ENCODE measurements around the gene OR4K17. TPM values are rescaled to one million over a fixed set of nuclear protein-coding genes. Genes with fewer than 3 reads are reported as not detected.

OR4K17 gene
- total RNA-seq, 3 donors from 2014 or later, result not detected

- H3K36me3 ChIP-seq, result no peaks in the 10 kb centered on the region
- no peaks in the 10 kb centered on the region for H3K27me3 ChIP-seq
- TF ChIP-seq POLR2A (IDR thresholded peaks at IDR 0.05) (no peak), POLR2AphosphoS5 (IDR thresholded peaks at IDR 0.05) (no peak)
- TF ChIP-seq, protein P1, sequence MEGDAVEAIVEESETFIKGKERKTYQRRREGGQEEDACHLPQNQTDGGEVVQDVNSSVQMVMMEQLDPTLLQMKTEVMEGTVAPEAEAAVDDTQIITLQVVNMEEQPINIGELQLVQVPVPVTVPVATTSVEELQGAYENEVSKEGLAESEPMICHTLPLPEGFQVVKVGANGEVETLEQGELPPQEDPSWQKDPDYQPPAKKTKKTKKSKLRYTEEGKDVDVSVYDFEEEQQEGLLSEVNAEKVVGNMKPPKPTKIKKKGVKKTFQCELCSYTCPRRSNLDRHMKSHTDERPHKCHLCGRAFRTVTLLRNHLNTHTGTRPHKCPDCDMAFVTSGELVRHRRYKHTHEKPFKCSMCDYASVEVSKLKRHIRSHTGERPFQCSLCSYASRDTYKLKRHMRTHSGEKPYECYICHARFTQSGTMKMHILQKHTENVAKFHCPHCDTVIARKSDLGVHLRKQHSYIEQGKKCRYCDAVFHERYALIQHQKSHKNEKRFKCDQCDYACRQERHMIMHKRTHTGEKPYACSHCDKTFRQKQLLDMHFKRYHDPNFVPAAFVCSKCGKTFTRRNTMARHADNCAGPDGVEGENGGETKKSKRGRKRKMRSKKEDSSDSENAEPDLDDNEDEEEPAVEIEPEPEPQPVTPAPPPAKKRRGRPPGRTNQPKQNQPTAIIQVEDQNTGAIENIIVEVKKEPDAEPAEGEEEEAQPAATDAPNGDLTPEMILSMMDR (IDR thresholded peaks at IDR 0.05), result no peak
- H3K4me1 ChIP-seq, result no peaks in the 10 kb centered on the region
- no peak overlapping the region for H3K27ac ChIP-seq
- H3K4me3 ChIP-seq, result no peak overlapping the region
- peaks cover 10 to 29% of the 10 kb centered on the region in 2 donors for H3K9me3 ChIP-seq
- DNase-seq (ENCODE audit: low spot score in 2 of 2), result no peak
- intact Hi-C loops (cut with DNase I; ENCODE audit: low total_unique reads), result no loop called here
Measured at GRCh38 chr14:20118795-20119194, 8.3 kb downstream of the OR4K17 start.

DNA sequence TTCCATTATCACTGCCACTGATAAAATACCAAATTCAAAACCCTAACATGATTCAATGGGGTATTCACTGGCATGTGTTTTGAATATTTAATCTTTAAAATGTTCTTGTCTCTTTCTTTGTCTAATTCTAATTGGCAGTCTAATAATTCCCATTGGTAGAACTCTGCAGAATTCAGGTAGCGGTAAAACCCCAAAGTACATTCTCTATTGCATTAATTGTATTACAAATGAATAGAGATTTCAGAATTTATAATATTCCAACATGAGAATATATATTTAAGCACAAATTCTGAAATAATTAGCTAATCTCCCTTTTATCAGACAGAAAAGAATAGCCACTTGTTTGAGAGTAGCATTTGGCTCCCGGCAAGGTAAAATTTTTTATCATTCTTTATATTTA, 28.0 kb downstream of the OR4K17 start, which contains the start of gene OR4N5:
Gene OR4N5 (plus strand): TSS at position 301 of the 400 bp plus-strand sequence. CDS start 4,916 bp downstream, outside the sequence.
- no peak within 1 kb of the TSS for H3K27ac ChIP-seq
- no peak within 1 kb of the TSS for H3K4me3 ChIP-seq
- no peaks in the 10 kb centered on the region for H3K4me1 ChIP-seq
- no peak for DNase-seq (ENCODE audit: low spot score in 2 of 2)
- intact Hi-C loops (cut with DNase I; ENCODE audit: low total_unique reads), result no loop called here
- no peaks in the 10 kb centered on the region for H3K9me3 ChIP-seq
- no peaks in the 10 kb centered on the region for H3K36me3 ChIP-seq
- TF ChIP-seq, protein P1 (IDR thresholded peaks at IDR 0.05), result no peak
- TF ChIP-seq POLR2A (IDR thresholded peaks at IDR 0.05), result no peak
- no peak for TF ChIP-seq POLR2AphosphoS5 (IDR thresholded peaks at IDR 0.05)
- H3K27me3 ChIP-seq, result no peaks in the 10 kb centered on the region

DNA sequence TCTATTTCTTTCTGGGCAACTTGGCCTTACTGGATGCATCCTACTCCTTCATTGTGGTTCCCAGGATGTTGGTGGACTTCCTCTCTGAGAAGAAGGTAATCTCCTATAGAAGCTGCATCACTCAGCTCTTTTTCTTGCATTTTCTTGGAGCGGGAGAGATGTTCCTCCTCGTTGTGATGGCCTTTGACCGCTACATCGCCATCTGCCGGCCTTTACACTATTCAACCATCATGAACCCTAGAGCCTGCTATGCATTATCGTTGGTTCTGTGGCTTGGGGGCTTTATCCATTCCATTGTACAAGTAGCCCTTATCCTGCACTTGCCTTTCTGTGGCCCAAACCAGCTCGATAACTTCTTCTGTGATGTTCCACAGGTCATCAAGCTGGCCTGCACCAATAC, 33.4 kb downstream of the OR4K17 start:
- no peak overlapping the region for H3K4me3 ChIP-seq
- no peak for DNase-seq (ENCODE audit: low spot score in 2 of 2)
- H3K4me1 ChIP-seq, result no peaks in the 10 kb centered on the region
- no peaks in the 10 kb centered on the region for H3K36me3 ChIP-seq
- H3K9me3 ChIP-seq, result no peaks in the 10 kb centered on the region
- intact Hi-C loops (cut with DNase I; ENCODE audit: low total_unique reads), result no loop called here
- H3K27me3 ChIP-seq, result no peaks in the 10 kb centered on the region
- TF ChIP-seq, protein P1 (IDR thresholded peaks at IDR 0.05), result no peak
- TF ChIP-seq POLR2AphosphoS5 (IDR thresholded peaks at IDR 0.05) (no peak), POLR2A (IDR thresholded peaks at IDR 0.05) (no peak)
- H3K27ac ChIP-seq, result no peak overlapping the region

DNA sequence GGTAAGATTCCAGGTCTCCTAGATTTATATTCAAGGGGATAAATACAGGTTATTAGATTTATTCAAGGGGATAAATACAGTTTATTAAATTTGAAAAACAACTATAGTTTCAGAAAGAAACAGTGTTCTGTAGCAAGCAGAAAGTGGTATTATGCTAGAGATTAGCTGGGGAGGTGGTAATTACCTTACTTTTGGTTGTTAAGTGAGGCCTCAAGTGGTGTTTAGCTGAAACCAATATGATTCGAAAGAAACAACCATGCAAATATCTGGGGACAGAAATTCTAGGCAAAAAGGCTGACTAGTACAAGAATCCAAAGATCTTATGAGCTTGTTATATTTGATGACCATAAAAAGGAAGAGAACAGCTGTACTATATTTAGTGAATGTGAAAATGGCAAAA, 34.3 kb downstream of the OR4K17 start:
- H3K4me1 ChIP-seq, result no peaks in the 10 kb centered on the region
- peaks cover 0 to 1% of the 10 kb centered on the region in 2 donors for H3K9me3 ChIP-seq
- no peak overlapping the region for H3K4me3 ChIP-seq
- intact Hi-C loops (cut with DNase I; ENCODE audit: low total_unique reads), result no loop called here
- DNase-seq (ENCODE audit: low spot score in 2 of 2), result no peak
- no peaks in the 10 kb centered on the region for H3K36me3 ChIP-seq
- H3K27me3 ChIP-seq, result no peaks in the 10 kb centered on the region
- H3K27ac ChIP-seq, result no peak overlapping the region
- TF ChIP-seq, protein P1 (IDR thresholded peaks at IDR 0.05), result no peak
- TF ChIP-seq POLR2A (IDR thresholded peaks at IDR 0.05) (no peak), POLR2AphosphoS5 (IDR thresholded peaks at IDR 0.05) (no peak)

- Histone ChIP-seq H3K27me3 (no peaks in the 10 kb centered on the region), H3K4me1 (no peaks in the 10 kb centered on the region), H3K36me3 (no peaks in the 10 kb centered on the region), H3K4me3 (no peak overlapping the region), H3K27ac (no peak overlapping the region), H3K9me3 (peaks cover 10 to 23% of the 10 kb centered on the region in 2 donors)
- TF ChIP-seq, protein P1 (IDR thresholded peaks at IDR 0.05), result no peak
- TF ChIP-seq POLR2A (IDR thresholded peaks at IDR 0.05), result no peak
- no peak for TF ChIP-seq POLR2AphosphoS5 (IDR thresholded peaks at IDR 0.05)
- no peak for DNase-seq (ENCODE audit: low spot score in 2 of 2)
- intact Hi-C loops (cut with DNase I; ENCODE audit: low total_unique reads), result no loop called here
Measured at GRCh38 chr14:20164462-20164861, 53.9 kb downstream of the OR4K17 start.

All from breast epithelium (tissue), 4 donors.